GM18909 (cell line): ENCODE results near the gene OPRL1.

ENCODE experiments used
- ATAC-seq: cut with Tn5 transposase; IDR thresholded peaks from one replicate; pipeline ENCODE4 v1.9.1; 2021; ENCODE audit warnings: mild to moderate bottlenecking; ENCODE audit not compliant: unreplicated experiment, poor library complexity

The OPRL1 gene

DNA sequence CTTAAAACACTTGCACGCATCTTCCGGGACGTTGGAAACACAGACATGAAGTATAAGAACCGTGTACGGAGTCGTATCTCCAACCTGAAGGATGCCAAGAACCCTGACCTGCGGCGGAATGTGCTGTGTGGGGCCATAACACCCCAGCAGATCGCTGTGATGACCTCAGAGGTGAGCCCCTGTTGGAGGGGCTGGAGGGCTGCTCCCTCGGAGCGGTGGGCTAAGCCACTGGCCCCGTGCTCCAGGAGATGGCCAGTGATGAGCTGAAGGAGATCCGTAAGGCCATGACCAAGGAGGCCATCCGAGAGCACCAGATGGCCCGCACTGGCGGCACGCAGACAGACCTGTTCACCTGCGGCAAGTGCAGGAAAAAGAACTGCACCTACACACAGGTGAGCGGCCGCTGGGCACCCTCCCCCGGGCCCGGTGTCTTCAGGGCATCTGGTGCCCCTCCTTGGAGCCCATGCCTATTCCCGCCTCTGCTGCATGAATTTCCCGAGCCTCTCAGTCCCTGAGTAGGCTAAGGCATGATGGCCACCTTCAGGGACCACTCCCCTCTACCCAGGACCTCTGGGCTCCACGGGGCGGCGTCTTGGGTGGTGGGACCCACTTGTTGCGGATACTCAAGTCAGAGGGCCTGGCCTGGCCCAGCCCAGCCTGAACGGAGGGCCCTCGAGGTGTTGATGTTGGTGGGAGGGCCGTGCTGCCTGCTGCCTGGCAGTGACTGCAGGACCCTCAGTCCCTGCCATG is 9.5 kb upstream of the OPRL1 start:
- ATAC-seq = no peak

DNA sequence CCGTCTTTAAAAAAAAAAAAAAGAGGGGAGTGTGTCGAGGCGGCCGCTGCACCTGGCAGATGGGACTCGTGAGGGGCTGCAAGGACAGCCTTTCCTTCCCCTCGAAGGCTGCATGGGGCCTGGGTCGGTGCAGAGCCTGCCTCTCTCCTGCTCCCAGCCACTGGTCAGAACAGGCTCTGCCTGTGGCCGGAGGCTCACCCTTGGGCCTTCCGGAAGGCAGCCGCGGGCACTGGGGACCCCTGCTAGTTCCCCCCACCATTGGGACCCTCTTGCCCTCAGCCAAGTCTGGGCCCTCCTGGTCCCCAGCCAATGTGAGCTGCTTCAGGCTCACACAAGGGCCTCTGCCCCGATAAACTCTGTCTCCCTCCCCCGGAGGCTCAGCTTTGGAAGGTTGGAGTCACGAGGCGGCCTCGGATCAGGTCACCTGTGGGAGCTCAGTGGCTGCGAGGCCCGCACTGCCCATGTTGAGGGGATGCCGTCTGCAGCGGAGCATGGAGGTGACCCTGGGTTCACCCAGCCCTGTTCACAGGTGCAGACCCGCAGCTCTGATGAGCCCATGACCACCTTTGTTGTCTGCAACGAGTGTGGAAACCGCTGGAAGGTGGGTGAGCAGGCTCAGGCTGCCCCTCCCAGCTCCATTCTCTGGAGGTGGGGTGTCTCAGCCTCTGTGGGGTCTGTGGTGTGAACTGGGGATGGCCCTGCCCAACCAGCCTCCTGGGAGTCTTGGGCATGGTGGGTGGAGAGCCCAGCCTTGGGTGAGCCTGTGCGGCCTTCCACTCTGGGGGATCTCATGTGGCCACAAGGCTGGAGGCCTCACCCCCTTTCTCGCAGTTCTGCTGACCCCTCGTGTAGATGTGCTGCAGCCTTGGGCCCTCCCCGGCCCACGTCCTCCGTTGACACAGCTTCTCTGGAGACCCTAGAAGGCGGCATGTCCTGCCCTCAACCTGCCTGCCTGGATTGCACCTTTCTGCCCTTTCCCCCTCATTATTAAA is 8.2 kb upstream of the OPRL1 start:
- no peak for ATAC-seq

DNA sequence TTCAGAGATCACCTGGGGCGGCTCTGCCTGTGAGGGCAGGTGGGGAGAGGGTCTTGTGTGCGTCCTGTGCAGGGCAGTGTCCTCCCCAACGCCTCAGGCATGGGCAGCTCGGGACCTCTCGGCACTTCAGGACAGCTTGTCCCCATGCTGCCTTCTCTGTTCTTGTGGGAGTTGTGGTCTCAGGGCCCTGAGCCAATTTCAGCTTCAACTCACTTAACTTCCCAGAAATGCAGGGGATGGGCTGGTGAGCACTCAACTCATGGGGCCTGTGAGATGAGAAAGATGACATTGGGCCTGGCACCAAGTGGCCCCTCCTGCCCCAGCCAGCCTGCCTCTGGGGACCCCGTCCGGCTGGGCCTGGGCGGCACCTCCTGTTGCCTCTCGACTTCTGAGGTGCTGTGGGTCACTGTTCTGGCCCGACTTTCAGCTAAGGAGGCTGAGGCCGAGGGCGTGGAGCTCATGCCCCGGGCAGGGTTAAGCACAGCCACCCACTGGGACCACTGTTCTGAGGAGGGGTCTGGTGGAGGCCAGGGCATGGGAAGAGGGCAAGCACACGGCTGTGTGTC is 7.3 kb upstream of the OPRL1 start:
- ATAC-seq = no peak

DNA sequence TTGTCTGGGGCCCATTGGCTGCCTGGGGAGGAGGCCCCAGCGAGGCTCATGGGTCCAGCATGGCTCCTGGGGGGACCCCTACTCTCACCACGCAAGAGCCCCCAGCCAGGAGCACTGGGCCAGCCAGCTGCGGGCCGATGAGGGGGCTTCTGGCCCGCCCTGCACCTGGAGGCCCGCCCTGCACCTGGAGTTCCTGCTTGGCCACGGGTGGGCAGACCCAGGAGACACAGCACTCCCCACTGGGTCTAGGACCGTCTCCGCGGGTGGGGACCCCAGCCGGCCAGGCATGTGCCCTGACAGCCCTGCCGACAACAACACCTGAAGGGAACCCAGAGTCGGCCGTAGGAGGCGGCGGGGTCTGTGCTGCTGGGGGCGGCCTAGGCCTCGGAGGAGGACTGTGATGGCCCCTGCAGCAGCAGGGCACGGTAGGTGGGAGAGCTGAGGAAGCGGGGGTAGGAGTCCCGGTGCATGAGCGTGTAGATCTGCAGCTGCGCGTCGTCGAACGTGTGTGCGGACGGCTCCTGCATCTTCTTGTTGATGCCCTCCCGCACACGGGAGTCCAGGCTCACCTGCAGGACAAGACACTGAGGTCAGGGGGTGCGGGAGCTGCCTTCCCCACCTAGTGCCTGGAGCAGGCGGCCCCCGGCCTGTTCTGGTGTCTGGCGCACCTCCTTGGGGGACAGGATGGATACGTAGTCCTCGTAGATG is 6.3 kb upstream of the OPRL1 start:
- ATAC-seq = no peak

DNA sequence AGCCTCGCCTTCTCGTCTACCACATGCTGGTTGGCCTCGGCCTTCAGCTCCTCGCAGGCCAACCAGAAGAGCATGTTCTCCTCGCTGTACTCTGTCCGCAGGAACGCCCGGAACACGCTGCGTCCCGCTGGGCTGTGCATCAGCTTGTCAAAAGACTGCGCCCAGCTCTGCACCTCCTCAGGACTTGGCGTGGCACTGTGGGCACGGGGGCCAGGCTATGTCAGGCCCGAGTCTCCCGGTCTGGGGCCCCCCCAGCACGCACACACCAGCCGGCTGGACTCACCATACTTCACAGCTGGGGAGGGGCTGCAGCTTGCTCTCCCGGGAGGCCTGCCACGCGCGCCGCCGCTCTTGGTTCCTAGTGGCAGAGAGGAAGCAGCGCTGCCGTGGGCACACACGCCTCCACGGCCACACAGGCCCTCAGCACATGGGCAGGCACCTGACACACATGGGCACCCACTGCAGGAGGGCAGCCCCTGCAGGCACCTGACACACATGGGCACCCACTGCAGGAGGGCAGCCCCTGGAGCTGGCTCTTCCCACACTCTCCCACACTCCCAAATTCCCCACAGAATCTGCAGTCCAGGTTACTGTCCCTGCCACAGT is 5.6 kb upstream of the OPRL1 start:
- ATAC-seq = no peak

DNA sequence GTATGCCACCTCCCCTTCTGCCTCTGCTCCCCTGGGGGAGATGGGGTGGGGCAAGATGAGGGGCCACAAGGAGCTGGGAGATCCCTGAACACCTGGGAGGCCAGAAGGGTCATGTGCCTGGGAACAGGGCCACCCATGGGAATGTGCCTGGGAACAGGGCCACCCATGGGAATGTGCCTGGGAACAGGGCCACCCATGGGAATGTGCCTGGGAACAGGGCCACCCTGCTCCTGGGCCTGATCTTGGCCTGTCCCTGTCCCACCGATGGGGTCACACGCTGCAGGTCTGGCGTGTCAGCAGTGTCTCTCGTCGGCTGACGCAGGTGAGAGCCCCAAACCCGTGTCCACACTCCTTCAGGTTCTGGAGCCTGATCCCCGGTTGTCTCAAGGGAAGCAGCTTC is 4.9 kb upstream of the OPRL1 start:
- ATAC-seq = no peak

DNA sequence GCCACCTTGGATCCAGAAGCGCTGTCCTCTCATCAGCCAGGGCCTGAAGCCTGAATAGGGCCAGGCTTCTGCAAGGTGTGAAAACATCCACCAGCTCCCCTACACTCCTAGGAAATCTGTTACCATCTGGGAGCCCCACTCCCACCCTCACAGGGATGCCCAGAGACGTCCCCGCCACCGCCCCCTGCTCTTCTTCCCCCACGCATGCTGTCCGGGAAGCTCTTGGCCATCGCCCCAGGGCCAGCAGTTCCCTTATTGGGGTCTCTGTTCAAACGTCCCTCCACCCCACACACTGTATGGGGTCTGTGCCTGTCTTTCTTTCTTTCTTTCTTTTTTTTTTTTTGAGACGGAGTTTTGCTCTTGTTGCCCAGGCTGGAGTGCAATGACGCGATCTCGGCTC is 4.3 kb upstream of the OPRL1 start:
- no peak for ATAC-seq

DNA sequence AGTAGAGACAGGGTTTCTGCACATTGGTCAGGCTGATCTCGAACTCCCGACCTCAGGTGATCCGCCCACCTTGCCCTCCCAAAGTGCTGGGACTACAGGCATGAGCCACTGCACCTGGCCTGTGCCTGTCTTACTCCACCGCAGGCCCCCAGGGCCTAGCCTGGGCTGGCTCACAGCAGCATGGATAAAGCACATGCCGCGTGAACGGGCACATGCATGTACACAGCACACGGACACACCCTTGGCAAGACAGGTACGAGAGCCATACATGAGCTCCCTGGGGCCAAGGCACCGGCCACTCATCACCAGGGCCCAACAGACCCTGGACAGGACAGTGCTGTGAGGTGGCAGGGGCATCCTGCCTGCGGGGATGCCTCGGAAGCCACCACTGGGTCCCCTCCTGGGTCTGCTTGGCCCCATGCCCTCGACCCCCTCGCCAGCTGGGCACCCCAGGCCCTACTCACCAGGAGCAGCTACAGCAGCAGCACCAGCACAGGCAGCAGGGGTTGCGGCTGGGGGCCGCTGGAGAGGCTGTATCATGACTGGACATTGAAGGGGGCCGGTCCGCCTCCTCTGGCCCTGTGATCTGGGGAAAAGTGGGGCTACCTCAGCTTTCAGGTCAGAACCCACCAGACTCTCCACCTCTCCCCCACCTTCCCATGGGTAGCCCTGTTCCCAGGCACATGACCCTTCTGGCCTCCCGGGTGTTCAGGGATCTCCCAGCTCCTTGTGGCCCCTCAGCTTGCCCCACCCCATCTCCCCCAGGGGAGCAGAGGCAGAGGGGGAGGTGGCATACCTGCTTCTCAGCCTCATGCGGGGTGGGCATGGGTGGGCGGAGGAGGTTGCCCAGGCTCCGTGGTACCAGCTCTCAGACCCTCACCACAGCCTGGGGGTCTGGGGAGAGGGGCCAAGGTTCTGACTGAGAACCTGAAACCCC is 3.6 kb upstream of the OPRL1 start:
- no peak for ATAC-seq

DNA sequence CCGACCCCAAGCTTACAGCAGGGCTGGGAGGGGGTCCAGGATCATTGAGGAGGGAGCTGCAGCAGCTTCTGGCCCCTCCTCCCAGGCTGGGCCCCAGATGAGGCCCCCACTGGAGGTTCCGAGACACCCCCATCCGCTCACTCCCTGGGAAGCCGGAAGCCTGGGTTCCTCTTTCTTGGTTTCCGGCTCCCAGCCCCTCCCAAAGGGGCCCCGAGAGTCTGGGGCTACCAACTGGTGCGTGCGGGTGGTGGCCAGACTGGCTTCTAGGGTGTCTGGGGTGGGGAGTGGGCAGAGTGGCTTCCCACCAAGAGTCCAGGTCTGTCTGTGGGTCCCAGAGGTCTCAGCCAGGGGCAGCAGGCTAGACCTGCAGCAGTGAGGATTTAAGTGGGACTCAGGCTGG is 2.8 kb upstream of the OPRL1 start:
- no peak for ATAC-seq

DNA sequence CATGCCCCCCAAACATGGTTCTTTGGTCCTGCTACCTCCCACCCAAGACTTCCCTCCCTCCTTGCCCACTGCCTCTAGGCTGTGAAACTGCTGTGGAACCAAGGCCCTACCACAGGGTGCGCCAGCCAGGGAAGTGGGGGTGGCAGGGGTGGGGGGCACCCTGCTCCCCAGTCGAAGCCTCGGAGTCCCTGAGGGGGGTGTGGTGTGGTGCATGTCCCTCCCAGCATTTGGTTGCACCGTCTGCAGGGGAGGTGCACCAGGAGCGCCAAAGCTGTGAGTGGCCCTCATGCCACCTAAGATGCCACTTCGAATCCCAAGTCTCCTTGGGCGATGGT is 2.4 kb upstream of the OPRL1 start:
- ATAC-seq = peak; percentile 10

DNA sequence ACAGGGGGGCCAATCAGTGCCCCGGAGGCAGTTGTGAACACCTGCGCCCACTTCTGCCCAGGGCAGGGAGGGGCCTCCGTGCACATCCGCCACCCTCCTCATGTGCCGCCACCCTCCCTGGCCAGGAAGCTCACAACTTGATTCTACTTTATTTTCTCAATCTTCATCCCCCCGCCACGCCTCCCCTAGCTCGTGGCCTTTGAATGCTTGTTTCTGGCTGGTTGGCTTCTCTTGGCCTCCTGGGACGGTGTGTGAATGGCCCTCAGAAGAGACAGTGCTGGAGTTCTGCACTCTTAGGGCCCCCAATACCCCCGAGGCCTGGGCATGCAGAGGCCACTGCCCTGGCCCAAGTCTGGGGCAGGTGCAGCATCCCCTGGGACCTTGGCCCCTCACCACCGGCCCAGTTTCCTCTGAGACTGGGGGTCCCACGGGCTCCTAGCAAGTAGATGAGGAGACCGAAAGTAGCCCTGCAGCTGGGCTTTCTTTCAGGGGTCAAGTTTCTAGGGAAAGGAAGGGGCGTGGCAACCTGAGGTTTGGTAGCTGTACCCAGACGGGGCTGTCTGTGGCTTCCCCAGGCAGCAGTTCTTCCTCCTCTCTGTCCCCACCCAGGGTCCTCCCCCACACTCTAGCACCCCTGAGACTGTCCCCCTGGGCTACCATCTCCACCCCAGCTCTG is 1.9 kb upstream of the OPRL1 start:
- peak; percentile 29 for ATAC-seq

DNA sequence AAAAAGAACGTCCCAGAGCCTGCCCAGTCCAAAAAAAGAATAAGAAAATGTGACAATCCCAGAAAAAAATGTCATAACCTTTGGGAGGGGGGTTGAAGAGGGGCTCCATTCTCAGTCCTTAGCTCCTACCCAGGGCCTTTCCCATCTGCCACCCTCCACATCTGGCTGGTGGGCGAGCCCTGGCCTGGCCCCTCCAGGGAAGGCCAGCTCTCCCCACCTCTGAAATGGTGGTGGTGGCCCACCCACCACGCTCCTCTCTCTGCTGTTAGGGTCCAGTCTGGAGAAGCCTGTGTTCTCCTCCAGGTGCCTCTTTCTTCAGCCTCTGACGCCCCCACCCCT is 979 bp upstream of the OPRL1 start:
- ATAC-seq = no peak

DNA sequence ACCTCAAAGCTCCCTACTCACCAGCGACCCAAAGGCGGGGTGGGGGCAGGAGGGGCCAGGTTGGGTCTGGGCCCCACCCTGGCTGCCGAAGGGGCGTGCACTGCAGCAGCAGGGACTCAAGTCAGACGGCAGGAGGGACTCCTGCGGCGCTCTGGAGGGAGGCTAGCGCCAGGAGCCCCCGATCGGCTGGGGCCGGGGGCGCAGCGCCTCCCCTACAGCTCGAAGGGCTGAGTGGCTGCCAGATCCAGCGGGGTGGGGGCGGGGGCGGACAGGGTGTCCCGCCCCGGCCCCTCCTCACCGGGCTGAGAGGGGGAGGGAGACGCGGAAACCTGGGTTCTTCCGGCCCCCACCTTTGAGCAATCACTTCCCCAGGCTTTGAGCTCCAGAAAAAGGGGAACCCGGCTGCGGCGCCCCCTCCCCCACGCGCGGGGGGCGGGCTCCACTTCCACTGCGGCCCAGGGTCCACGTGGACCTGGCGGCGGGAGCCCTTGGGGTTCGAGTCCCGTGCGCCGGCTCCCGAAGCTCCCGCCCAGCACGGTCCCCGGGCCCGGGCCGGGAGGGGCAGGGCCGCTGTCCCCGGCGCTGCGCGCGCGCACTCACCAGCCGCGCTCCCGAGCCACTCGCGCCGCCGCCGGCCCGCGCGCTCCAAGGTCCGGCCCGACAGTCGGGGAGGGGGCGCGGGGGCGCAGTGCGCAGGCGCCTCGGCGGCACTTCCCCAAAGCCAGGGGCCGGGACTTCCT is 439 bp upstream of the OPRL1 start, which contains the start of gene RGS19:
TSS of gene RGS19 (minus strand) at position 246 of the 740 bp plus-strand sequence. CDS start 2,632 bp downstream, outside the sequence.
- peak; percentile 33 for ATAC-seq

DNA sequence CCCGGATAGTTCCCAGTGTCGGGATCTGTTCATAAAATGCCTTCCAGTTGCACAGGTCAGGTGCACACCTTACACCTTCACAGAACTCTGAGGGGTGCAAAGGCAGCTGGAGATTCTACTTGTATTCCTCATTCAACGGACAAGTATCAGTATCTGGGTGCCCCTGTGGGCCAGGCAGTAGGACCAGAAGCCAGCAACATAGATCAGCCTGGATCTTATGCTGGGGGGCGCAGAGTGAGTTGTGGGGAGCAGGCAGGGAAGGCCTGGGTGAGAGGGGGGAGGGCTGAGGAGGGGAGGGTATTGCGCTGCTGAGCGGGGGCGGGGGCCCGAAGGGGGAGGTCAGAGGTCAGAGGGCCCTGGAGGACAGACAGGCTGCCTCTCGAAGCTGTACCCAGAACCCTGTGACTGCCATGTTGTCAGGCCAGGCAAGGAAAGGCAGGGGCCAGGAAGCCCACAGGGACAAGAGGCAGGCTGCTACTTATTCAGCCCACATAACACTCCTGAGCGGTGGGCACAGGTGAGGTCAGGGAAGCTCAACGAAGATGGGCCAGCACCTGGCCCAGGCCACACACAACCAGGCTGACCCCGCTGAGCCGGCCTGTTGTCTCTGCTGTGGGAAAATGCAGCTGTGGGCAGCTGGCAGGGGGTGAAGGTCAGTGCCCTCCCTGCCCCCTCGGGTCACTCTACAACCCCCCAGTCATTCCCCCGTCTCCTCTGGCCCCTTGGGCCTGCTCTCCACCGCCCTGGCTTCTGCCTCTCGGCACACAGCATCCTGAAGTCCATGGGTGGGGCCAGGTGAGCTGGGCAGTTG is 1.1 kb downstream of the OPRL1 start:
- no peak for ATAC-seq

DNA sequence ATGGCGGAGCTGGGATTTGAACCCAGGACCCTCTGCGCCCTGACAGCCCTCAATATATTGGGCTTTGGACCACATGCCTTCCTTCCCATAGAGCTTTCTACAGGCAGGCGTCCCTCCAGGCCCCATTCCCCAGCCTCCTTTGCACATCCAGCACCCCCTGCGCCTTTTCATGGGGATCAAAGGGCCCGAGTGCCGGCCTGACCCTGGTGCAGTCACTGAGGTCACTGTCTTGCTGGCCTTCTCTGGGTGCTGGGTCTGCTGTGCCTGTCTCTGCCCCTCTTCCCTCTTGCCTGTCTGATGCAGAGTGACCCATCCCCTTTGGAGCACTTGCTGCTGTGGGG is 1.7 kb downstream of the OPRL1 start:
- ATAC-seq = no peak

DNA sequence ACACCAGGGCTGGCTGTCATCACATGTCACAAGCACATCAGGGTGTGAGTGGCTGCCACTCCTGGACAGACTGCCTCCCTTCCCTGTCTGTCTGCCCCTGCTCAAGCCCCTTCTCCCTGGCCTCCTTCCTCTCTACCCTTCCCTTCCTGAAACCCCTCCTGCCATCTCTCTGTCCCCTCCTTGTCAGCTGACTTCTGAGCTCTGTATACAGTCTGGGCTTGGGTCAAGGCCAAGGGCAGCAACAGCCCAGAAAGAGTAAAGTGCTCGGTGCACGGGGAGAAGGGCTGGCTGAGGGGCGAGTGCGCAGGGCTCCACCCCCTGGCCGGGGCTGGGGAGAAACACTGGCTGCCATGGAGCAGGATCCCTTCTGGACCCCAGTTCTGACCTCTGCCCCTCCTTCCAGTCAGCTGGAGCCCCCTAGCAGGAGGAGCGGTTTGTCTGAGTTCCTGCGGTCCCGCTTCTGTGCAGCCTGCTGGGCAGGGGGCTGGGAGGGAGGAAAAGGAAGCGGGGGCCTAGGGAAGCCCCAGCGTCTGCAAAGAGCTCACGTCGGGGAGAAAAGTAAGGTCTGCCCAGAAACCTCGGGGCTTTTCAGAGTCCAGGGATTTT is 2.3 kb downstream of the OPRL1 start:
- no peak for ATAC-seq

DNA sequence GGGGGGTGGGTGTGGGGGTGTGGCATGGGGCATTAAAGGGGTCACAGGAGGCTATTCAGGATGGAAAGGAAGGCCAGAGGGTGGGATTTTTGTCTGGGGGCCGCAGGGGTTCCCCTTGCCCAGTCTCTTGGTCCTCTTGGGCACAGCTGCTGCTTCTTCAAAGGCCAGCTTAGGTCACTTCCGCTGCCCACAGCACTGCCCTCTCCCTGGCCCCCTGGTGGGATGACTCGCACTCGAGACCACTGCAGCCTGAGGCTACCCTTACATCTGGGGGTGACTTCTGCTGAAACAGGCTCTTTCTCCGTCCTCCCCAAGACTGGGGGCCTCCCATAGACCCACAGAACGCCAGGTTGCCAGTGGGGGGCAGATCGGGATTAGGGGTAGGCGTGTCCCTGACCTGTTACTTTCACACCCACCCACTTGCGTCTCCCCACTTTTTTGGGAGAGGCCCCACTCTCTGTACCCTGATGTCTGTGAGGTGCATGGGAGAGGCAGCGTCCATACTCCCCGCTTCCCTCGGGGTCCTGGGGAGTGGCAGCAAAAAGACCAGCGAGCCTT is 3.0 kb downstream of the OPRL1 start:
- no peak for ATAC-seq
